Chondrocyte (in vitro differentiated cells): ENCODE results near the gene PTPRG. TPM values are rescaled to one million over a fixed set of nuclear protein-coding genes. Genes with fewer than 3 reads are reported as not detected.

ENCODE experiments used
- DNase-seq: peaks from one replicate; pipeline ENCODE4 v3.0.0; 2021; ENCODE audit warnings: mixed read lengths, low spot score
- H3K27ac Mint-ChIP-seq: one replicate; pipeline ENCODE4 v1.8.0; 2021; ENCODE audit warnings: mild to moderate bottlenecking, moderate library complexity, mixed read lengths; ENCODE audit not compliant: unreplicated experiment
- H3K27me3 Mint-ChIP-seq: 2 replicates; pipeline ENCODE4 v1.8.0; 2021; ENCODE audit warnings: low read depth, mixed read lengths
- H3K36me3 Mint-ChIP-seq: 2 replicates; pipeline ENCODE4 v1.8.0; 2021; ENCODE audit warnings: low read depth, mixed read lengths
- H3K4me1 Mint-ChIP-seq: 2 replicates; pipeline ENCODE4 v1.8.0; 2021; ENCODE audit warnings: low read depth, mild to moderate bottlenecking, mixed read lengths
- H3K4me3 Mint-ChIP-seq: one replicate; pipeline ENCODE4 v1.8.0; 2021; ENCODE audit warnings: mild to moderate bottlenecking, moderate library complexity, mixed read lengths; ENCODE audit not compliant: unreplicated experiment
- H3K9me3 Mint-ChIP-seq: 2 replicates; pipeline ENCODE4 v1.8.0; 2021; ENCODE audit warnings: low read depth, mixed read lengths
- CTCF ChIP-seq: fragments of 200-600 bp; sonication (generic); IDR thresholded peaks from 2 replicates; pipeline ENCODE4 v1.5.0; 2021; ENCODE audit warnings: antibody characterized with exemption, mild to moderate bottlenecking, moderate library complexity
- total RNA-seq: library from RNA; stranded (reverse); gene quantifications from 3 replicates; pipeline ENCODE4 v1.2.1, GENCODE V29; 2021

The PTPRG gene
- total RNA-seq, 1 donor from 2014 or later: 45.5 TPM

GRCh38 chr3:61914276-61914675 is 352.9 kb downstream of the PTPRG start:
- no peaks in the 10 kb centered on the region for H3K9me3 Mint-ChIP-seq
- peaks cover 25% of the 10 kb centered on the region for H3K4me1 Mint-ChIP-seq
- H3K4me3 Mint-ChIP-seq: no peak overlapping the region
- no peaks in the 10 kb centered on the region for H3K36me3 Mint-ChIP-seq
- H3K27me3 Mint-ChIP-seq: no peaks in the 10 kb centered on the region
- DNase-seq: no peak
- TF ChIP-seq CTCF: no peak
- H3K27ac Mint-ChIP-seq: no peak overlapping the region

- no peak for TF ChIP-seq CTCF
- Mint-ChIP-seq H3K9me3 (no peaks in the 10 kb centered on the region), H3K27ac (no peak overlapping the region), H3K36me3 (no peaks in the 10 kb centered on the region), H3K4me3 (no peak overlapping the region), H3K27me3 (no peaks in the 10 kb centered on the region), H3K4me1 (peaks cover 25% of the 10 kb centered on the region)
- DNase-seq: no peak
Observed at GRCh38 chr3:61915296-61915695, 353.9 kb downstream of the PTPRG start.

GRCh38 chr3:61919371-61919770 is 358.0 kb downstream of the PTPRG start:
- no peak overlapping the region for H3K4me3 Mint-ChIP-seq
- H3K4me1 Mint-ChIP-seq: peaks cover 26% of the 10 kb centered on the region
- TF ChIP-seq CTCF: no peak

GRCh38 chr3:61922118-61922517 is 360.7 kb downstream of the PTPRG start:
- no peak for TF ChIP-seq CTCF
- no peaks in the 10 kb centered on the region for H3K36me3 Mint-ChIP-seq
- no peak overlapping the region for H3K4me3 Mint-ChIP-seq
- H3K27ac Mint-ChIP-seq: no peak overlapping the region
- H3K4me1 Mint-ChIP-seq: peaks cover 31% of the 10 kb centered on the region
- no peaks in the 10 kb centered on the region for H3K9me3 Mint-ChIP-seq
- H3K27me3 Mint-ChIP-seq: no peaks in the 10 kb centered on the region
- no peak for DNase-seq

More at GRCh38 chr3:61919371-61919770, 358.0 kb downstream of the PTPRG start:
- H3K27me3 Mint-ChIP-seq: no peaks in the 10 kb centered on the region
- H3K27ac Mint-ChIP-seq: no peak overlapping the region
- no peak for DNase-seq
- H3K9me3 Mint-ChIP-seq: no peaks in the 10 kb centered on the region
- no peaks in the 10 kb centered on the region for H3K36me3 Mint-ChIP-seq

GRCh38 chr3:61924090-61924735 is 362.8 kb downstream of the PTPRG start:
- no peak overlapping the region for H3K4me3 Mint-ChIP-seq
- no peak for TF ChIP-seq CTCF

More at GRCh38 chr3:61924090-61924735, 362.8 kb downstream of the PTPRG start:
- peaks cover 43% of the 10 kb centered on the region for H3K4me1 Mint-ChIP-seq
- H3K9me3 Mint-ChIP-seq: no peaks in the 10 kb centered on the region
- no peaks in the 10 kb centered on the region for H3K27me3 Mint-ChIP-seq
- no peak for DNase-seq
- no peaks in the 10 kb centered on the region for H3K36me3 Mint-ChIP-seq
- H3K27ac Mint-ChIP-seq: no peak overlapping the region
